GM19043 (cell line): ENCODE measurements around the gene EIF1AX.
"Not testable (repeated sequence)": the region's sequence is repeated elsewhere in the genome, so short reads cannot be mapped to it uniquely, and the experiment has no call there.

ENCODE experiments used
- ATAC-seq: cut with Tn5 transposase; IDR thresholded peaks from one replicate; pipeline ENCODE4 v1.9.1; 2021; ENCODE audit warnings: low read depth; ENCODE audit not compliant: unreplicated experiment

Gene EIF1AX

GRCh38 chrX:20128670-20129069, 13.0 kb downstream of the EIF1AX start:
- no peak for ATAC-seq

GRCh38 chrX:20127440-20127839, 14.2 kb downstream of the EIF1AX start:
- not testable (repeated sequence) for ATAC-seq

- not testable (repeated sequence) for ATAC-seq
Observed at GRCh38 chrX:20126833-20127232, 14.8 kb downstream of the EIF1AX start.

GRCh38 chrX:20124964-20125363, 16.7 kb downstream of the EIF1AX start:
- no peak for ATAC-seq

GRCh38 chrX:20118065-20118824, 23.4 kb downstream of the EIF1AX start:
- ATAC-seq, result no peak

- no peak for ATAC-seq
Observed at GRCh38 chrX:20116577-20117240, 24.9 kb downstream of the EIF1AX start, which contains the start of gene MAP7D2. MAP7D2 (minus strand) TSS chrX:20116907; CDS start chrX:20116879, 28 bp downstream.

- no peak for ATAC-seq
Observed at GRCh38 chrX:20116087-20116576, 25.5 kb downstream of the EIF1AX start.

- ATAC-seq, result no peak
Observed at GRCh38 chrX:20112022-20112774, 29.4 kb downstream of the EIF1AX start.

GRCh38 chrX:20111271-20111670, 30.4 kb downstream of the EIF1AX start:
- no peak for ATAC-seq

- ATAC-seq, result no peak
Observed at GRCh38 chrX:20101934-20102581, 39.6 kb downstream of the EIF1AX start.

- no peak for ATAC-seq
Observed at GRCh38 chrX:20091499-20091898, 50.1 kb downstream of the EIF1AX start.

GRCh38 chrX:20089845-20090244, 51.8 kb downstream of the EIF1AX start:
- ATAC-seq, result no peak

- no peak for ATAC-seq
Observed at GRCh38 chrX:20080277-20080676, 61.4 kb downstream of the EIF1AX start.
